Urothelium cell line (cell line): ENCODE results near the gene GRK2.
A peak's percentile ranks its signal among the peaks of the same experiment; 100 is the strongest.

Experiments
- DNase-seq: peaks from one replicate; pipeline ENCODE4 v3.0.0; 2011; ENCODE audit warnings: low spot score, mixed read lengths
- FAIRE-seq: peaks from 2 replicates; lab custom pipeline; 2011; peaks lifted over from hg19 to GRCh38; lab: Jason Lieb, UNC

The GRK2 gene

GRCh38 chr11:67280788-67281551 lies 14.7 kb downstream of the GRK2 start:
- FAIRE-seq (no peak), DNase-seq (no peak)

- FAIRE-seq (no peak), DNase-seq (no peak)
These were observed 15.4 kb downstream of the GRK2 start for GRCh38 chr11:67281552-67282150.

GRCh38 chr11:67282155-67282875 lies 16.0 kb downstream of the GRK2 start:
- DNase-seq (no peak), FAIRE-seq (no peak)

- DNase-seq (no peak), FAIRE-seq (no peak)
These were observed 16.7 kb downstream of the GRK2 start for GRCh38 chr11:67282876-67283371.

- no peak for FAIRE-seq
- DNase-seq, result no peak
These were observed 17.2 kb downstream of the GRK2 start for GRCh38 chr11:67283481-67283963.

- FAIRE-seq, result no peak
- DNase-seq, result no peak
These were observed 18.7 kb downstream of the GRK2 start for GRCh38 chr11:67284811-67285540.

GRCh38 chr11:67285541-67286498 lies 19.5 kb downstream of the GRK2 start:
- FAIRE-seq (no peak), DNase-seq (no peak)

- DNase-seq, result no peak
- no peak for FAIRE-seq
These were observed 20.5 kb downstream of the GRK2 start for GRCh38 chr11:67286621-67287333.

- FAIRE-seq (no peak), DNase-seq (no peak)
These were observed 21.3 kb downstream of the GRK2 start for GRCh38 chr11:67287355-67288197.

GRCh38 chr11:67288198-67288451 lies 21.9 kb downstream of the GRK2 start:
- FAIRE-seq (no peak), DNase-seq (no peak)

- FAIRE-seq (no peak), DNase-seq (peak; percentile 92)
These were observed 22.4 kb downstream of the GRK2 start for GRCh38 chr11:67288452-67289225.

- FAIRE-seq (peak; percentile 56), DNase-seq (no peak)
These were observed 23.0 kb downstream of the GRK2 start, which contains the start of gene ANKRD13D for GRCh38 chr11:67289226-67289650. ANKRD13D (plus strand) TSS chr11:67289303; CDS start chr11:67289461, 158 bp downstream.

GRCh38 chr11:67289651-67290479 lies 23.6 kb downstream of the GRK2 start:
- DNase-seq (no peak), FAIRE-seq (no peak)

GRCh38 chr11:67290801-67291200 lies 24.5 kb downstream of the GRK2 start:
- DNase-seq, result no peak
- no peak for FAIRE-seq

GRCh38 chr11:67291481-67292381 lies 25.5 kb downstream of the GRK2 start:
- FAIRE-seq, result no peak

GRCh38 chr11:67292671-67293070 lies 26.4 kb downstream of the GRK2 start:
- DNase-seq (no peak), FAIRE-seq (no peak)

More at GRCh38 chr11:67291481-67292381, 25.5 kb downstream of the GRK2 start:
- DNase-seq, result no peak
